Measurements from ENCODE around the gene STRC.
"Not testable (repeated sequence)": the region's sequence is repeated elsewhere in the genome, so short reads cannot be mapped to it uniquely, and the experiment has no call there.

The STRC gene

DNA sequence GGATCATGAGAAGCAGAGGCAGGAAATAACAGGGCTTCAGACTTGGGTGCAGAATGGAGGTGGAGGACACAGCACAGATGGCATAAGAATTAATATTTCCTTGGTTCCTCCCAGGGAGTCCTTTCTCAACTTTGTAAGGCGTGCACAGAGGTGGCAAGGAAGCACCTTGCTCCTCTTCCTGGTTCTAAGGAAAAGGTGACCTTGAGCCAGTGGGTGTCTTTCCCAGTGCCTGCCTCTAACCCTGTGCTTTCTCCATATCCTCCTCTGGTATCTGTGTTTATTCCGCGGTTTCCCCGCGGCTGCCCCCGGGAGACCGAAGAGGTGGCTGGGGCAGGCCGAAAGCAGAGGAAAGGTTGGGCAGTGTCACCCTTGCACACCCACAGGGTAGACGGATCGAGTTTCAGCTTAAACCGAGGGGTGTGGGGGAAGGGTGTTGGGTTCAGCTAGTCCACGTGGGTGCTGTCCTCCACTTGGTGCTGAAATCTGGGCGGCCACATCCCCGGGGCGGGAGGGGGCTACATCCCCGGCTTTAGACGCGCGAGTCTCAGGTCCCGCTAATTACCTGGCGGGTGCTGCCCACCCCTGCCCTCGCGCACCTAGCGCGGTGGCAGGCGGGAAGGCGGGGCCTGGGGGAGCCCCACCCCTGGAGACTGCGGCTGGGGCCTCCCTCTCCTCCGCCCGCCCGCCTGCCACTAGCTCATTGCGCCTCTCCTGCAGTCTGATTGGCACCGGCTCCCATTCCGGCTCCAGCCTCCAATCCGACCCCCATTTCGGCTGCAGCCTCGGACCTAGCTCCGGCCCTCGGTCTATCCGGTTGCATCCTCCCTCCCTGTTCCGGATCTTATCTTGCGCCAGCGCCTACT lies 25.0 kb downstream of the STRC start, which contains the start of gene CKMT1B:
CKMT1B (plus strand) TSS at position 700 of the 863 bp plus-strand sequence. CDS start 192 bp downstream, outside the sequence.
- POLR2A ChIA-PET; DNase-seq (ENCODE audit: extremely low spot score); CTCF ChIA-PET: not testable (repeated sequence)

DNA sequence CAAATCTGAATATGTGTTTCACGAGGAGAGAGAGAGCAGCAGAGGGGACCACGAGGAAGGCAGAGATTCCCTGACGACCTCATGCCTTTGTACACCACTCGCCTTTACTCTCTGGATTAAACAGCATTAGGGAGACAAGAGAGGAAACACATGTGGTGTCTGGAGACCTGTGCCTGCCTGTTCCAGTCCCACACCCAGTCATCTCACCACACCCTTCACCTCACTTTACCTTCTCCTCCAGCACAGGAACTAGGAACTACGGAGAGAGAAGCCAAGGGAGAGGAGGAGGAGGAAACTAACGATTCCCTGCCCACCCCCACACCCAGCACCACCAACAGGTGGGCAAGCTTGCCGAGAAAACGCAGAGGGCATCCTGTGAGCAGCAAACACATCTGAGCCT lies 25.8 kb downstream of the STRC start:
- POLR2A ChIA-PET; CTCF ChIA-PET; DNase-seq (ENCODE audit: extremely low spot score): not testable (repeated sequence)

DNA sequence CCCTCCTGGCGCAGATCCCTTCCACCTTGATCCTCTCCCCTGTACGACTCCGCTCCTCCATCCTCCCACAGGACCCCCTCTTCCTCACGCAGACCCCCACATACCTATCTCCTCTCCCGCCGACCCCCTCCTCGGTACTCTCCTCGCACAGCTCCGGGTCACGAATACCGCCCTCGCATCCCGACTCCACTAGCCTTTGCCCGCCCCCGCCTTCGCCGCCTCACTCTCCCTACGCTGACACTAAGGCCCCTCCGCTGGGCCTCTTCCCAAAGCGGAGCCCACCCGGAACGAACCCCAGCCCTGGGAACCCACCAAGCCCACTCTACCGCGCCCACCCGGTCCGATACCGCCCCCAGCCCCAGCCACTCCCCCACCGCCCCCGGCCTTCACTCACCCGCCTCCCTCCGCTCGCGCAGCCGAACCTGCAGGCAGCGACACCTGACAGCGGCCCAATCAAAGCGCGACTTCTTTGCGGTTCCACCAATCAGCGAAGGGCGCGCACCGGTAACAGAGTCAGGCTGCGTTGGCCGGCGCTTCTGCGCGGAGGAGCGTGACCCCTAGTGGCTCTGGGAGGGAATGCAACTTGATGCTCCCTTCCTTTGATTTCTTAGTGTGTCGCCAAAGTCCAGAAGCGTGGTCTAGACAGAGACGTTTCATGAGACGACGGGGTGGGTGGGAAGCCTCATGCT lies 28.7 kb downstream of the STRC start, which contains the start of gene PPIP5K1:
PPIP5K1 (minus strand) TSS at position 431 of the 689 bp plus-strand sequence. CDS start 5,704 bp downstream, outside the sequence.
- CTCF ChIA-PET; DNase-seq (ENCODE audit: extremely low spot score); POLR2A ChIA-PET: not testable (repeated sequence)

DNA sequence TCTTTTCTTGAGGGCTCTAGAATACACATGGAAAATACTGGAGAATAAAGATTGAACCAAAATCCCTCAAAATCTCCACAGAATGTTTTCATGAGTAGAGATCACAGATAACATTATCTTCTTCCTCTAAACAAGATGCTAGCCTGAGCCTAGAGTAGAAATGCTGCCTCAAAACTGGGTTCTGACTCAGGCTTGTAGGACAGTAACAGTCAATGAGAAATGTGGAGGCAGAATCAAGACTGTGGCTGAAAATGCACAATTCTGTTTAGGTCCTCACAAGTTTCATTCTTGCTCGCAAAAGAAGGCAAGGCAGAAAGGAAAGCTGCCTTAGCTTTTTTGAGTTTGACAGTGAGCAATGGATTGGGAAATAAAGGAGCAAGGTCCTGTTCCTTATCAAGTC lies 44.0 kb downstream of the STRC start:
- CTCF ChIA-PET; DNase-seq (ENCODE audit: extremely low spot score); POLR2A ChIA-PET: not testable (repeated sequence)

DNA sequence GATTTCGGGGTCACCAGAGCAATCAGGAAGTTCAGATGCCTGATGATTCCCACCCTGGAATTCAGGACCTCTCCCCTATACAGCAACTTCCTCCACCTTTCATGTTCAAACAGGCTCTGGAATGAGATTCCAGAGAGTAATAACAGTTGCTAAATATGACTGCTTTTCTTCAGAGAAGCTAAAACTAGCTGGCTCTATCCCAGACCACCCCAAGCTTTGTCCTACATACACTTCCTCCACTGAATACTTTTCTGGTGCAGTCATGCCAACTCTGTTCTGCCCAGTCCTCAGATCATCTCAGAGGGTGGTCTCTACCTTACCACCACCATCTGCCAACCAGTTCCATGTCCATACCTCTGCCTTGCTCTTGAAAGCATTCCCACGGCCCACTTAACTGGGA lies 52.0 kb downstream of the STRC start:
- CTCF ChIA-PET, POLR2A ChIA-PET: not testable (repeated sequence)

DNA sequence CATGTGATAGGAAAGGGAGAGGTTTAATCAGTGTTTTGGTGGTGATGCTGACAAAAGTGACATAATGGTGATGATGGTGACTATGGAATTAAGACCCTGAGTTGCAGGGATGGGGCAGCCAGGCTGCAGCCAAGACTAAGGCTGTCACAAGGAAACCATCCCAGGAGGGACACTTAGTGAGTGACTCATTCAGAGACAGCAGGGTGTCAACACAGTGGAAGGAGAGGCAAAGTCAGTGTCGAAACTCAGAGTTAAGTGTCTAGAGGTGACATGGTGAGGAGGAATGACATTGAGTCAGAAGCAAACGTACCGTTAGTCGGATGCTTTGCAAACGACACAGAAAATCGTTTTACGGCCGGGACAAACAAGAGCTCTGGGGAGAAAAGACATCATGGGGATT lies 54.8 kb downstream of the STRC start:
- DNase-seq (ENCODE audit: extremely low spot score); POLR2A ChIA-PET; CTCF ChIA-PET: not testable (repeated sequence)

More for the DNA sequence above, 52.0 kb downstream of the STRC start:
- DNase-seq (ENCODE audit: extremely low spot score), result not testable (repeated sequence)

DNA sequence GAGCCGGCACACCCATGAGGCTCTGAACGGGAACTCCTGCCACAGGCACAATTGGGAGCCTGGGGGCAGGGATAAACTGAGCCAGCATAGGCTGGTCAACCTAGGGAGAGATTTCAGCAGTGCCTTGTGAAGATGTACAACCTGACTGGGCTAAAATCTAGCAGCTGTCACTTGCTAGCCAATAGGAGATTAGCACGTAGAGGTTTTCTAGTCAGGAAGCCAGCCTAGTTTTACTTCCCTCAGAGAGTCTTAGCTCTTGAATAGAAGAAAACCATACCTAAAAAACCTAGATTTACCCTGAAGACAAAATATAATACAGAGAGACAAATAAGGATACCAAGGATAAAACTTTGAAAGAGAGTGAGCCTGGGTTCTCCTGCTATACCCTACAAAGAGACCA lies 55.8 kb downstream of the STRC start:
- DNase-seq (ENCODE audit: extremely low spot score); POLR2A ChIA-PET; CTCF ChIA-PET: not testable (repeated sequence)

DNA sequence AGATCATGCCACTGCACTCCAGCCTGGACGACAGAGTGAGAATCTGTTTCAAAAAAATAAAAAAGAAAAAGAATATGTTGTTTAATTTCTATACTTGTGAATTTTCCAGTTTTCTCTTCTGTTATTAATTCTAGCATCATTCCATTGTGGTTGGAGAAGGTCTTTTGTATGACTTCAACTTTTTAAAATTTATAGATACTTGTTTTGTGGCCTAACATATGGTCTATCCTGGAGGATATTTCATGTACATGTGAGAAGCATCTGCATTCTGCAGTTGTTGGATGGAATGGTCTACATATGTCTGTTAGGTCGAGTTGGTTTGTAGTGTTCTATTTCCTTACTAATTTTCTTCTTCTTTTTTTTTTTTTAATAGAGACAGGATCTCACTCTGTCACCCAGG lies 65.6 kb downstream of the STRC start:
- DNase-seq (ENCODE audit: extremely low spot score), result no peak
- TF ChIP-seq, protein P1, sequence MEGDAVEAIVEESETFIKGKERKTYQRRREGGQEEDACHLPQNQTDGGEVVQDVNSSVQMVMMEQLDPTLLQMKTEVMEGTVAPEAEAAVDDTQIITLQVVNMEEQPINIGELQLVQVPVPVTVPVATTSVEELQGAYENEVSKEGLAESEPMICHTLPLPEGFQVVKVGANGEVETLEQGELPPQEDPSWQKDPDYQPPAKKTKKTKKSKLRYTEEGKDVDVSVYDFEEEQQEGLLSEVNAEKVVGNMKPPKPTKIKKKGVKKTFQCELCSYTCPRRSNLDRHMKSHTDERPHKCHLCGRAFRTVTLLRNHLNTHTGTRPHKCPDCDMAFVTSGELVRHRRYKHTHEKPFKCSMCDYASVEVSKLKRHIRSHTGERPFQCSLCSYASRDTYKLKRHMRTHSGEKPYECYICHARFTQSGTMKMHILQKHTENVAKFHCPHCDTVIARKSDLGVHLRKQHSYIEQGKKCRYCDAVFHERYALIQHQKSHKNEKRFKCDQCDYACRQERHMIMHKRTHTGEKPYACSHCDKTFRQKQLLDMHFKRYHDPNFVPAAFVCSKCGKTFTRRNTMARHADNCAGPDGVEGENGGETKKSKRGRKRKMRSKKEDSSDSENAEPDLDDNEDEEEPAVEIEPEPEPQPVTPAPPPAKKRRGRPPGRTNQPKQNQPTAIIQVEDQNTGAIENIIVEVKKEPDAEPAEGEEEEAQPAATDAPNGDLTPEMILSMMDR (IDR thresholded peaks at IDR 0.05; ENCODE audit: control extremely low read depth, extremely low read depth, low read depth, missing control alignments), result no peak
- CTCF ChIA-PET, result no interaction called here
- POLR2A ChIA-PET, result no interaction called here

DNA sequence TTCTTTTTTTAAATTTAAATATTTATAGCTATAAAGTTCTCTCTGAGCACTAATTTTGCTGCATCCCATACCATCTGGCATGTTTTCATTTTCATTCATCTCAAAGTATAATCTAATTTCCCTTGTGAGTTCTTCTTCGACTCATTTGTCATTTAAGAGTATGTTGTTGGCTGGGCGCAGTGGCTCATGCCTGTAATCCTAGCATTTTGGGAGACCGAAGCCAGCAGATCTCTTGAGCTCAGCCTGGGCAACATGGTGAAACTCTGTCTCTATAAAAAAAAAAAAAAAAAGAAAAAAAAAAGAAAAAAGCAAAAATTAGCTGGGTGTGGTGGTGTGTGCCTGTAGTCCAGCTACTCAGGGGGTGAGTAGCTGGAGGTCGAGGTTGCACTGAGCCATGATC lies 66.3 kb downstream of the STRC start:
- DNase-seq (ENCODE audit: extremely low spot score), result no peak
- ChIA-PET POLR2A (no interaction called here), CTCF (no interaction called here)
- TF ChIP-seq, protein P1 (IDR thresholded peaks at IDR 0.05; ENCODE audit: control extremely low read depth, extremely low read depth, low read depth, missing control alignments), result no peak

DNA sequence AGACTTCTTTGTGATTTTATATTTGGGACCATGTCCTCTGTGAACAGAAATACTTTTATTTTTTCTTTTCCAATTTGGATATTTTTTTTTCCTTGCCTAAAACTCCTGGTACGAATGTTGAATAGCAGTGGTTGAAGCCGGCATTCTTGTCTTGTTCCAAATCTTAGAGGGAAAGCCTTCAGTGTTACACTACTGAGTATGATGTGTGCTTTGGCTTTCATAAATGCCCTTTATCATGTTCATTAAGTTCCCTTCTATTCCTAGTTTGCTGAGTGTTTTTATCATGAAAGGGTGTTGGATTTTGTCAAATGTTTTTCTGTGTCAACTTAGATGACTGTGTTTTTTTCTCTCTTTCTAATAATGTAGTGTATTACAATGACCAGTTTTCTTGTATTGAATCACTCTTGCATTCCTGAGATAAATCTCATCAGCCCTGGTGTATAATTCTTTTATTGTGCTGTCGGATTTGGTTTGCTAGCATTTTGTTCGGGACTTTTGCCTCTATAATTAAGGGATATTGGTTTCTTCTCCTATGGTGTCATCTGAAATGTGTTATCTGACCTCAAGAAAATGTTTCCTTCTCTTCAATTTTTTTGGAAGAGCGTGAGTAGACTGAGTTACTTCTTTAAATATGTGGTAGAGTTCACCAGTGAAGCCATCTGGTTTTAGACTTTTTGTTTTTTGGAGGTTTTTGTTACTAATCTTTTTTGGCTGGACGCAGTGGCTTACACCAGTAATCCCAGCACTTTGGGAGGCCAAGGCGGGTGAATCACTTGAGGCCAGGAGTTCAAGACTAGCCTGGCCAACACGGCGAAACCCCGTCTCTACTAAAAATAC lies 67.9 kb downstream of the STRC start:
- ChIA-PET CTCF (interaction anchor here (0.6 kb wide), 1 partner anchor 29 kb away, joined by 3 read pairs; no protein-coding TSS in a partner anchor), POLR2A (no interaction called here)
- DNase-seq (ENCODE audit: extremely low spot score), result no peak
- TF ChIP-seq, protein P1 (IDR thresholded peaks at IDR 0.05; ENCODE audit: control extremely low read depth, extremely low read depth, low read depth, missing control alignments), result no peak

Data from GM10248 (cell line).